C1 segment of cervical spinal cord (tissue), 14 donors: ENCODE data around the gene NABP1.
"Not testable (repeated sequence)": the region's sequence is repeated elsewhere in the genome, so short reads cannot be mapped to it uniquely, and the experiment has no call there.

Source experiments
- DNase-seq, 14 donors: peaks; one replicate each; lab custom pipeline; 2025; lab: John Stamatoyannopoulos, UW

Gene NABP1

GRCh38 chr2:191677646-191678436 lies at the start of gene NABP1:
NABP1 (plus strand) TSS chr2:191678136; CDS start chr2:191678615, 479 bp downstream.
- DNase-seq: peak; percentile 72 to 98 (median 95)

- no peak for DNase-seq
These were observed 48.9 kb upstream of the NABP1 start for GRCh38 chr2:191629001-191629453.

GRCh38 chr2:191629976-191630712 lies 47.8 kb upstream of the NABP1 start:
- no peak for DNase-seq

GRCh38 chr2:191631754-191632153 lies 46.2 kb upstream of the NABP1 start:
- DNase-seq: no peak

- no peak for DNase-seq
These were observed 45.5 kb upstream of the NABP1 start for GRCh38 chr2:191632426-191632825.

GRCh38 chr2:191634791-191635190 lies 43.1 kb upstream of the NABP1 start:
- no peak for DNase-seq

- no peak for DNase-seq
These were observed 42.4 kb upstream of the NABP1 start for GRCh38 chr2:191635333-191636234.

GRCh38 chr2:191636235-191636543 lies 41.7 kb upstream of the NABP1 start:
- no peak for DNase-seq

GRCh38 chr2:191636586-191636985 lies 41.4 kb upstream of the NABP1 start:
- DNase-seq: no peak

GRCh38 chr2:191637182-191638078 lies 40.5 kb upstream of the NABP1 start:
- DNase-seq: no peak

GRCh38 chr2:191638079-191638801 lies 39.7 kb upstream of the NABP1 start:
- no peak for DNase-seq

GRCh38 chr2:191638802-191639172 lies 39.1 kb upstream of the NABP1 start:
- DNase-seq: no peak

GRCh38 chr2:191641609-191642008 lies 36.3 kb upstream of the NABP1 start:
- DNase-seq: no peak

- no peak for DNase-seq
These were observed 35.4 kb upstream of the NABP1 start for GRCh38 chr2:191642541-191642940.

- DNase-seq: no peak
These were observed 34.5 kb upstream of the NABP1 start for GRCh38 chr2:191643429-191643828.

- not testable (repeated sequence) for DNase-seq
These were observed 33.3 kb upstream of the NABP1 start for GRCh38 chr2:191644613-191645012.

GRCh38 chr2:191645032-191645431 lies 32.9 kb upstream of the NABP1 start:
- no peak for DNase-seq

- no peak for DNase-seq
These were observed 32.3 kb upstream of the NABP1 start for GRCh38 chr2:191645434-191646162.

GRCh38 chr2:191646163-191646902 lies 31.6 kb upstream of the NABP1 start:
- DNase-seq: no peak
